ENCODE measurements around the gene MLXIP.

DNA sequence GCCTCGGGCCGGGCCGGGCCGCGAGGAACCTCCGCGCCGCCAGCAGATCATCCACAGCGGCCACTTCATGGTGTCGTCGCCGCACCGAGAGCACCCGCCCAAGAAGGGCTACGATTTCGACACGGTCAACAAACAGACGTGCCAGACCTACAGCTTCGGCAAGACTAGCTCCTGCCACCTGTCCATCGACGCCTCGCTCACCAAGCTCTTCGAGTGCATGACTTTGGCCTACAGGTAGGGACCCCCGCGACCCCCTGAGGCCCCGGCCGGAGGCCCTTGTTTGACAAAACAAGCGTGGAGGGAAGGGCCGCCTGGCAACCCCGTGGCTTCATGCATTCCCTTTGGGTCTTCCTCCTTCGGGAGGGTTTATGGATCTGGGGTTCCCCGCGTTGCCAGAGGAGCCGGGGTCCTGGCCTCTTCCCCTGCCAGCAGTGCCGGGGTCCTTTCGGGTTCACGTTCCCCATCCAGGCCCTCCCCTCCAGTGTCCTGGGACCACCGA is 526 bp downstream of the MLXIP start:
- TF ChIP-seq EZH2 (IDR thresholded peaks at IDR 0.05) (no peak), POLR2AphosphoS5 (IDR thresholded peaks at IDR 0.05; ENCODE audit: borderline replicate concordance, low read depth, low read length) (no peak), FOXP2 (optimal IDR thresholded peaks at IDR 0.05; ENCODE audit: control extremely low read depth, extremely low read length, insufficient read depth) (no peak)

Measured in SK-N-MC (cell line).